Common myeloid progenitor, CD34-positive (primary cell): ENCODE measurements around the gene LRFN2.

Experiments used
- CTCF ChIA-PET: fragments of 350-600 bp; sonication (Branson Sonifier 250); formaldehyde crosslinking; loops from one replicate; lab custom pipeline; 2021; ENCODE audit warnings: antibody characterized with exemption; lab: Charles Lee
- POLR2A ChIA-PET: fragments of 350-600 bp; sonication (Branson Sonifier 250); formaldehyde crosslinking; loops from one replicate; lab custom pipeline; 2021; ENCODE audit warnings: antibody characterized with exemption; lab: Charles Lee
- DNase-seq, 3 donors: peaks; one replicate each; pipeline versions ENCODE4 v3.0.0 to v3.0.0-alpha.2; 2013
- H3K27ac ChIP-seq, 2 experiments: 1 replicate in 1 of 2; 2 replicates in 1 of 2; pipeline ENCODE4 v1.7.0; 2013; ENCODE audit warnings: inconsistent platforms in 2 of 2, low read length in 2 of 2, mild to moderate bottlenecking in 2 of 2, low read depth in 1 of 2, moderate library complexity in 1 of 2; ENCODE audit not compliant: severe bottlenecking in 2 of 2, insufficient read depth in 1 of 2, poor library complexity in 1 of 2
- H3K27me3 ChIP-seq, 5 experiments: replicated peaks in 2 of 5; 1 replicate in 3 of 5; 2 replicates in 2 of 5; pipeline versions ENCODE4 v1.6.1 to v1.7.0; 2013; ENCODE audit warnings: low read length in 4 of 5, mild to moderate bottlenecking in 2 of 5, moderate library complexity in 2 of 5, inconsistent platforms in 1 of 5; ENCODE audit not compliant: insufficient read depth in 5 of 5, control insufficient read depth in 4 of 5
- H3K36me3 ChIP-seq, 4 experiments: 1 replicate in 2 of 4; 2 replicates in 2 of 4; pipeline versions ENCODE4 v1.6.1 to v1.7.0; 2013; ENCODE audit warnings: low read length in 3 of 4, control low read depth in 1 of 4, mild to moderate bottlenecking in 1 of 4; ENCODE audit not compliant: control insufficient read depth in 4 of 4, insufficient read depth in 4 of 4
- H3K4me1 ChIP-seq, 4 experiments: 1 replicate in 3 of 4; 2 replicates in 1 of 4; pipeline versions ENCODE4 v1.6.1 to v1.7.1; 2013; ENCODE audit warnings: low read length in 3 of 4, mild to moderate bottlenecking in 3 of 4, control low read depth in 1 of 4, inconsistent platforms in 1 of 4, moderate library complexity in 1 of 4; ENCODE audit not compliant: control insufficient read depth in 4 of 4, insufficient read depth in 4 of 4; ENCODE audit errors: control extremely low read depth in 1 of 4
- H3K4me3 ChIP-seq, 7 experiments: 1 replicate in 4 of 7; 2 replicates in 3 of 7; pipeline versions ENCODE4 v1.5.1 to v1.7.0; 2013; ENCODE audit warnings: mild to moderate bottlenecking in 7 of 7, low read length in 6 of 7, moderate library complexity in 6 of 7, inconsistent platforms in 2 of 7, low read depth in 2 of 7, control low read depth in 1 of 7; ENCODE audit not compliant: insufficient read depth in 4 of 7, control insufficient read depth in 1 of 7; ENCODE audit errors: extremely low read depth in 1 of 7
- H3K9me3 ChIP-seq, 5 experiments: 1 replicate in 4 of 5; 2 replicates in 1 of 5; pipeline versions ENCODE4 v1.6.1 to v1.7.1; 2013; ENCODE audit warnings: low read length in 4 of 5, mild to moderate bottlenecking in 2 of 5, inconsistent platforms in 1 of 5, low read depth in 1 of 5, moderate library complexity in 1 of 5; ENCODE audit not compliant: control insufficient read depth in 4 of 5, insufficient read depth in 2 of 5; ENCODE audit errors: control extremely low read depth in 1 of 5
- WGBS: methylation state at CpG from one replicate; pipeline ENCODE4 v1.1.5; 2013; ENCODE audit not compliant: insufficient coverage; 5-methylcytosine and 5-hydroxymethylcytosine counted together

Gene LRFN2

GRCh38 chr6:40407239-40407638, 179.9 kb downstream of the LRFN2 start:
- CTCF ChIA-PET, result no interaction called here
- Histone ChIP-seq H3K9me3 (no peaks in the 10 kb centered on the region), H3K4me1 (no peaks in the 10 kb centered on the region), H3K36me3 (no peaks in the 10 kb centered on the region), H3K27me3 (peaks cover 0 to 2% (median 0%) of the 10 kb centered on the region in 5 experiments), H3K27ac (no peak overlapping the region), H3K4me3 (no peak overlapping the region)
- no peak for DNase-seq
- POLR2A ChIA-PET, result no interaction called here
- 63% methylated on average over 2 of the region's 2 CpGs for WGBS

- Histone ChIP-seq H3K27me3 (no peaks in the 10 kb centered on the region), H3K4me3 (no peak overlapping the region), H3K27ac (no peak overlapping the region), H3K4me1 (no peaks in the 10 kb centered on the region), H3K36me3 (no peaks in the 10 kb centered on the region), H3K9me3 (peaks cover 0 to under 1% (median 0%) of the 10 kb centered on the region in 5 experiments)
- no peak for DNase-seq
- ChIA-PET CTCF (no interaction called here), POLR2A (no interaction called here)
- 92% methylated on average over 7 of the region's 7 CpGs for WGBS
These were observed 181.0 kb downstream of the LRFN2 start for GRCh38 chr6:40406175-40406574.

- Histone ChIP-seq H3K27me3 (no peaks in the 10 kb centered on the region), H3K4me3 (no peak overlapping the region), H3K27ac (no peak overlapping the region), H3K4me1 (no peaks in the 10 kb centered on the region), H3K36me3 (no peaks in the 10 kb centered on the region), H3K9me3 (peaks cover 0 to 3% (median 0%) of the 10 kb centered on the region in 5 experiments)
- ChIA-PET CTCF (no interaction called here), POLR2A (no interaction called here)
- DNase-seq, result no peak
These were observed 186.4 kb downstream of the LRFN2 start for GRCh38 chr6:40400738-40401137.

- no peaks in the 10 kb centered on the region for H3K27me3 ChIP-seq
These were observed 187.2 kb downstream of the LRFN2 start for GRCh38 chr6:40399888-40400457.

GRCh38 chr6:40398810-40399477, 188.2 kb downstream of the LRFN2 start:
- H3K4me1 ChIP-seq, result no peaks in the 10 kb centered on the region
- no peaks in the 10 kb centered on the region for H3K36me3 ChIP-seq
- no peaks in the 10 kb centered on the region for H3K27me3 ChIP-seq
- POLR2A ChIA-PET, result no interaction called here
- H3K9me3 ChIP-seq, result peaks cover 0 to 3% (median 0%) of the 10 kb centered on the region in 5 experiments
- CTCF ChIA-PET, result interaction anchor here (0.6 kb wide), 1 partner anchor 71 kb away, joined by 3 read pairs; no protein-coding TSS in a partner anchor
- WGBS, result 88% methylated on average over 2 of the region's 6 CpGs
- H3K27ac ChIP-seq, result no peak overlapping the region
- no peak for DNase-seq
- H3K4me3 ChIP-seq, result no peak overlapping the region

More at GRCh38 chr6:40399888-40400457, 187.2 kb downstream of the LRFN2 start:
- no peaks in the 10 kb centered on the region for H3K36me3 ChIP-seq
- H3K4me1 ChIP-seq, result no peaks in the 10 kb centered on the region
- H3K4me3 ChIP-seq, result no peak overlapping the region
- ChIA-PET CTCF (no interaction called here), POLR2A (no interaction called here)
- WGBS, result 88% methylated on average over 4 of the region's 4 CpGs
- H3K27ac ChIP-seq, result no peak overlapping the region
- peaks cover 0 to 3% (median 0%) of the 10 kb centered on the region in 5 experiments for H3K9me3 ChIP-seq
- DNase-seq, result no peak

GRCh38 chr6:40398034-40398691, 189.0 kb downstream of the LRFN2 start:
- no peak overlapping the region for H3K4me3 ChIP-seq
- CTCF ChIA-PET, result no interaction called here
- H3K4me1 ChIP-seq, result no peaks in the 10 kb centered on the region
- H3K36me3 ChIP-seq, result no peaks in the 10 kb centered on the region
- H3K27me3 ChIP-seq, result no peaks in the 10 kb centered on the region
- POLR2A ChIA-PET, result no interaction called here
- no peak overlapping the region for H3K27ac ChIP-seq
- 89% methylated on average over 9 of the region's 11 CpGs for WGBS
- no peak for DNase-seq
- H3K9me3 ChIP-seq, result peaks cover 0 to 3% (median 0%) of the 10 kb centered on the region in 5 experiments
